Activated gamma-delta T cell treated with Interleukin-2 at 50 U/mL for 16 hours (primary cell): Measurements from ENCODE around the gene CALR.

Experiments
- DNase-seq: peaks from one replicate; pipeline ENCODE4 v3.0.0-alpha.2; 2020

The CALR gene

GRCh38 chr19:12983542-12984142 is 45.2 kb downstream of the CALR start:
- DNase-seq: peak; percentile 78

DNA sequence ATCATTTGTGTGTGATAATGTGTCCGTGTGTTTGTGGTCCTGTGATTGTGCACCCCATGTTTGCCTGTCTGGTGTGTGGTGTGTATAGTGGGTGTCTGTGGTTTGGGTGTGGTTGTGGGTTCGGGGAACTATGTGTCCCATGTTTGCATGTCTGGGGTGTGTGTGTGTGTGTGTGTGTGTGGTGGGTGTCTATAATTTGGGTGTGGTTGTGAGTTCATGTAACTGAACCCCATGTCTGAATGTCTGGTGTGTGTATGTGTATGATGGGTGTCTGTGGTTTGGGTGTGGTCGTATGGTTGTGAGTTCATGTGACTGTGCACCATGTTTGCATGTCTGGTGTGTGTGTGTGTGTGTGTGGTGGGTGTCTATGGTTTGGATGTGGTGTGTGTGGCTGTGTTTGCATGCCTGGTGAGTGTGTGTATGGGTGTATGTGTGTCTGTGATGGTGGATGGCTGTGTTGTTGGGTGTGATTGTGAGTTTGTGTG is 45.8 kb downstream of the CALR start:
- DNase-seq: no peak

GRCh38 chr19:12984683-12985048 is 46.3 kb downstream of the CALR start:
- DNase-seq: no peak

- no peak for DNase-seq
Measured at GRCh38 chr19:12985049-12985776, 46.8 kb downstream of the CALR start.

DNA sequence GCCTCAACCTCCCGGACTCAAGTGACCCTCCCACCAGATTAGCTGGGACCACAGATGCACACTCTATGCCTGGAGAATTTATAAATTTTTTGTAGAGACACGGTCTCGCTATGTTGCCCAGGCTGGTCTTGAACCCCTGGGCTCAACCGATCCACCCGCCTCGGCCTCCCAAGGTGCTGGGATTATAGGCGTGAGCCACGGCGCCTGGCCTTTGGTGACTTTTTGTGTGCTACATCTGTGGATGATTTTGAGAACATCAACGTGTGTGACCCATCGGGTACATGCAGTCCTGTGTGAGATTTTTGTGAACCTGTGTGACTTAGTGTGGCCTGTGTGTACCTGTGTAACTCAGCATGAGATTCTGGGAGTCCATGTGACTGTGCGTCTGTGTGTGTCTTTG is 48.3 kb downstream of the CALR start:
- DNase-seq: no peak

GRCh38 chr19:12987190-12987589 is 48.8 kb downstream of the CALR start:
- DNase-seq: no peak

GRCh38 chr19:12987781-12988180 is 49.4 kb downstream of the CALR start:
- DNase-seq: no peak

GRCh38 chr19:12990431-12990830 is 52.0 kb downstream of the CALR start:
- DNase-seq: no peak

- DNase-seq: no peak
Measured at GRCh38 chr19:12990853-12991252, 52.4 kb downstream of the CALR start.

- DNase-seq: no peak
Measured at GRCh38 chr19:12991296-12991695, 52.9 kb downstream of the CALR start.

- no peak for DNase-seq
Measured at GRCh38 chr19:12992729-12993128, 54.3 kb downstream of the CALR start.

GRCh38 chr19:12993562-12993961 is 55.2 kb downstream of the CALR start:
- no peak for DNase-seq
